ENCODE measurements around the gene MCF2L. TPM values are rescaled to one million over a fixed set of nuclear protein-coding genes. Genes with fewer than 3 reads are reported as not detected.

MCF2L gene
- total and polyA plus RNA-seq, 9 of the 15 experiments (the other 6 are each of a cell fraction or from before 2014, with no cell fraction given): 0.05 to 0.25 (median 0.18) TPM; not detected in 5

GRCh38 chr13:113083402-113084061 is 114.5 kb downstream of the MCF2L start (continued):
- TF ChIP-seq HMGN3 (IDR thresholded peaks at IDR 0.05; ENCODE audit: borderline replicate concordance, extremely low read depth, insufficient read length, low read depth, low read length): no peak
- no peak for TF ChIP-seq ZNF274 (IDR thresholded peaks at IDR 0.05; ENCODE audit: borderline replicate concordance, low read depth, low read length)
- no peak for TF ChIP-seq NELFE (IDR thresholded peaks at IDR 0.05; ENCODE audit: insufficient read depth, insufficient read length)
- TF ChIP-seq, protein P1, sequence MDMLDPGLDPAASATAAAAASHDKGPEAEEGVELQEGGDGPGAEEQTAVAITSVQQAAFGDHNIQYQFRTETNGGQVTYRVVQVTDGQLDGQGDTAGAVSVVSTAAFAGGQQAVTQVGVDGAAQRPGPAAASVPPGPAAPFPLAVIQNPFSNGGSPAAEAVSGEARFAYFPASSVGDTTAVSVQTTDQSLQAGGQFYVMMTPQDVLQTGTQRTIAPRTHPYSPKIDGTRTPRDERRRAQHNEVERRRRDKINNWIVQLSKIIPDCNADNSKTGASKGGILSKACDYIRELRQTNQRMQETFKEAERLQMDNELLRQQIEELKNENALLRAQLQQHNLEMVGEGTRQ (CRISPR knock-in tag; IDR thresholded peaks at IDR 0.05): peak; percentile 56
- TF ChIP-seq NKRF (IDR thresholded peaks at IDR 0.05; ENCODE audit: borderline replicate concordance): no peak
- TF ChIP-seq DIDO1 (tag; IDR thresholded peaks at IDR 0.05; ENCODE audit: low read depth): no peak
- TF ChIP-seq, protein P2, sequence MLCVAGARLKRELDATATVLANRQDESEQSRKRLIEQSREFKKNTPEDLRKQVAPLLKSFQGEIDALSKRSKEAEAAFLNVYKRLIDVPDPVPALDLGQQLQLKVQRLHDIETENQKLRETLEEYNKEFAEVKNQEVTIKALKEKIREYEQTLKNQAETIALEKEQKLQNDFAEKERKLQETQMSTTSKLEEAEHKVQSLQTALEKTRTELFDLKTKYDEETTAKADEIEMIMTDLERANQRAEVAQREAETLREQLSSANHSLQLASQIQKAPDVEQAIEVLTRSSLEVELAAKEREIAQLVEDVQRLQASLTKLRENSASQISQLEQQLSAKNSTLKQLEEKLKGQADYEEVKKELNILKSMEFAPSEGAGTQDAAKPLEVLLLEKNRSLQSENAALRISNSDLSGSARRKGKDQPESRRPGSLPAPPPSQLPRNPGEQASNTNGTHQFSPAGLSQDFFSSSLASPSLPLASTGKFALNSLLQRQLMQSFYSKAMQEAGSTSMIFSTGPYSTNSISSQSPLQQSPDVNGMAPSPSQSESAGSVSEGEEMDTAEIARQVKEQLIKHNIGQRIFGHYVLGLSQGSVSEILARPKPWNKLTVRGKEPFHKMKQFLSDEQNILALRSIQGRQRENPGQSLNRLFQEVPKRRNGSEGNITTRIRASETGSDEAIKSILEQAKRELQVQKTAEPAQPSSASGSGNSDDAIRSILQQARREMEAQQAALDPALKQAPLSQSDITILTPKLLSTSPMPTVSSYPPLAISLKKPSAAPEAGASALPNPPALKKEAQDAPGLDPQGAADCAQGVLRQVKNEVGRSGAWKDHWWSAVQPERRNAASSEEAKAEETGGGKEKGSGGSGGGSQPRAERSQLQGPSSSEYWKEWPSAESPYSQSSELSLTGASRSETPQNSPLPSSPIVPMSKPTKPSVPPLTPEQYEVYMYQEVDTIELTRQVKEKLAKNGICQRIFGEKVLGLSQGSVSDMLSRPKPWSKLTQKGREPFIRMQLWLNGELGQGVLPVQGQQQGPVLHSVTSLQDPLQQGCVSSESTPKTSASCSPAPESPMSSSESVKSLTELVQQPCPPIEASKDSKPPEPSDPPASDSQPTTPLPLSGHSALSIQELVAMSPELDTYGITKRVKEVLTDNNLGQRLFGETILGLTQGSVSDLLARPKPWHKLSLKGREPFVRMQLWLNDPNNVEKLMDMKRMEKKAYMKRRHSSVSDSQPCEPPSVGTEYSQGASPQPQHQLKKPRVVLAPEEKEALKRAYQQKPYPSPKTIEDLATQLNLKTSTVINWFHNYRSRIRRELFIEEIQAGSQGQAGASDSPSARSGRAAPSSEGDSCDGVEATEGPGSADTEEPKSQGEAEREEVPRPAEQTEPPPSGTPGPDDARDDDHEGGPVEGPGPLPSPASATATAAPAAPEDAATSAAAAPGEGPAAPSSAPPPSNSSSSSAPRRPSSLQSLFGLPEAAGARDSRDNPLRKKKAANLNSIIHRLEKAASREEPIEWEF (CRISPR knock-in tag; IDR thresholded peaks at IDR 0.05): no peak
- no peak for TF ChIP-seq EWSR1 (IDR thresholded peaks at IDR 0.05; ENCODE audit: borderline replicate concordance, low read depth, partially characterized antibody)
- TF ChIP-seq ELF1 (tag; IDR thresholded peaks at IDR 0.05): no peak
- TF ChIP-seq CXXC5 (CRISPR knock-in tag; IDR thresholded peaks at IDR 0.05): no peak
- TF ChIP-seq PTBP1 (IDR thresholded peaks at IDR 0.05; ENCODE audit: low read depth, low read length): no peak
- no peak for TF ChIP-seq NFIC (IDR thresholded peaks at IDR 0.05)
- TF ChIP-seq RFX5 (IDR thresholded peaks at IDR 0.05; ENCODE audit: low read depth, low read length): no peak
- no peak for TF ChIP-seq U2AF2 (optimal IDR thresholded peaks at IDR 0.05; ENCODE audit: low read depth, low read length)
- no peak for TF ChIP-seq RBFOX2 (IDR thresholded peaks at IDR 0.05; ENCODE audit: low read depth, low read length)
- TF ChIP-seq, protein P3, sequence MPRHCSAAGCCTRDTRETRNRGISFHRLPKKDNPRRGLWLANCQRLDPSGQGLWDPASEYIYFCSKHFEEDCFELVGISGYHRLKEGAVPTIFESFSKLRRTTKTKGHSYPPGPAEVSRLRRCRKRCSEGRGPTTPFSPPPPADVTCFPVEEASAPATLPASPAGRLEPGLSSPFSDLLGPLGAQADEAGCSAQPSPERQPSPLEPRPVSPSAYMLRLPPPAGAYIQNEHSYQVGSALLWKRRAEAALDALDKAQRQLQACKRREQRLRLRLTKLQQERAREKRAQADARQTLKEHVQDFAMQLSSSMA (CRISPR knock-in tag; IDR thresholded peaks at IDR 0.05): no peak
- TF ChIP-seq ATF7 (IDR thresholded peaks at IDR 0.05): no peak
- no peak for TF ChIP-seq SMAD3 (CRISPR knock-in tag; conservative IDR thresholded peaks at IDR 0.05)
- peak; percentile 53 for TF ChIP-seq CREM (IDR thresholded peaks at IDR 0.05; ENCODE audit: low read depth)
- no peak for TF ChIP-seq ADNP (tag; IDR thresholded peaks at IDR 0.05)
- TF ChIP-seq CHCHD3 (CRISPR knock-in tag; IDR thresholded peaks at IDR 0.05): no peak

Data from K562 (cell line).